ENCODE measurements around the gene GMPS. TPM values are rescaled to one million over a fixed set of nuclear protein-coding genes. Genes with fewer than 3 reads are reported as not detected.
"Not testable (repeated sequence)": the region's sequence is repeated elsewhere in the genome, so short reads cannot be mapped to it uniquely, and the experiment has no call there.

GMPS gene
- total RNA-seq, 2 experiments from 2014 or later: 106 to 111 TPM

DNA sequence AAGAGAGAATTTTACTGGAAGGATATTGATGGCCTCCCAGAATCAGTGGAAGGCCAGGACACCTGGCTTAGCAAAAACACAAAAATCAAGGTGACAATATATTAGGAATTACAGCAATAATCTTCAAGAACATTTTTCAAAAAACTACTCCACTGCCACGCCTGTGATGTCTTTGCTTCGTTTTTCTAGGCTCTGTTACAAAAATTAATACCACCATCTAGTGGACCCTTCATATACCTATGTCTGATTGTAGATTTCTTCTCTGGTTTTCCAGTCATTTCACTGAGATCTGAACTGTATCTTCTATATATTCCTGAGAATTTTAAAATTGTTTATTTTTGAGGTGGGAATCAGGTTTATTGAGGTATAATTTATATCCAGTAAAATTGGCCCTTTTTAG, 10.6 kb upstream of the GMPS start:
- Mint-ChIP-seq H3K4me3 (no peak overlapping the region), H3K27me3 (no peaks in the 10 kb centered on the region), H3K36me3 (ENCODE audit: low read depth) (peaks cover 7% of the 10 kb centered on the region), H3K27ac (peak overlapping the region; percentile 14), H3K4me1 (peaks cover 44% of the 10 kb centered on the region), H3K9me3 (peaks cover 6% of the 10 kb centered on the region)
- ChIA-PET CTCF (no interaction called here), POLR2A (interaction anchor here (3.5 kb wide), 1 partner anchor 11 kb away, joined by 33 read pairs; the partner anchor contains the start of gene GMPS)
- no peak for DNase-seq

DNA sequence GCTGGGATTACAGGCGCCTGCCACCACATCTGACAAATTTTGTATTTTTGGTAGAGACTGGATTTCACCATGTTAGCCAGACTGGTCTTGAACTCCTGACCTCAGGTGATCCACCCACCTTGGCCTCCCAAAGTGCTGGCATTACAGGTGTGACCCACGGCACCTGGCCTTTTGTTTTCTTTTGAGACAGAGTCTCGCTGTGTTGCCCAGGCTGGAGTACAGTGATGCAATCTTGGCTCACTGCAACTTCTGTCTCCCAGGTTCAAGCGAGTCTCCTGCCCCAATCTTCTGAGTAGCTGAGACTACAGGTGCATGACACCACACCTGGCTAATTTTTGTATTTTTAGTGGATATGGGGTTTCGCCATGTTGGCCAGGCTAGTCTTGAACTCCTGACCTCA, 10.0 kb upstream of the GMPS start:
- DNase-seq; H3K27me3 Mint-ChIP-seq; H3K9me3 Mint-ChIP-seq; H3K27ac Mint-ChIP-seq; H3K4me3 Mint-ChIP-seq; H3K36me3 Mint-ChIP-seq (ENCODE audit: low read depth); CTCF ChIA-PET: not testable (repeated sequence)
- POLR2A ChIA-PET: interaction anchor here (3.5 kb wide), 1 partner anchor 10 kb away, joined by 33 read pairs; the partner anchor contains the start of gene GMPS
- peaks cover 41% of the 10 kb centered on the region for H3K4me1 Mint-ChIP-seq

DNA sequence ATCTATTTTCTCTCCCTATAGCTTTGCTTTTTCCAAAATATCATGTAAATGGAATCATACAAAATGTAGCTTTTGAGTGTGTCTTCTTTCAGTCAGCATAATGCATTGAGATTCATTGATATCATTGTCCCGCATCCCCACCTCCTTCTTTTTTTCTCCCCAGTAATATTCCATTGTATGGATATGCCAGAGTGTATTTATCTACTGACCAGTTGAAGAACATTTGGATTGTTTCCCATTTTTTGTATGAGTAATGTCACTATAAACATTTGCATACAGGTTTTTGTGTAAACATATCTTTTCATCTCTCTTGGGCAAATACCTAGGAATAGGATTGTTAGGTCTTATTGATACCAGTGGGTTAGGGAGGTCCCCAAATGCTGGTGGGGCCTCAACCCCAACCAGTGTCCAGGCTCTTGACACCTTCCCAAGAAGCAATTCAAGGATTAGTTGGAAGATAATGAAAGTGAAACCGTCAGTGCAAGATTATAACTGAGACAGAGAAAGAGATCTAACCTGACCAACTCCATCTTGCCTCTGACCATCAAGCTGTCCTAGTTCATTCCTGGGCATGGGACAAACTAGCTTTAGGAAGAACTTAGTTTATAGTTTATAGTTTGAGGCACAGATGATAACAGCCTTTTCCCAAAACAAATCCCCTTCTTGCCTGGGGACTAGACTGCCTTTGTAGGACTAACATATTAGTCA, 8.8 kb upstream of the GMPS start:
- DNase-seq: no peak
- Mint-ChIP-seq H3K36me3 (ENCODE audit: low read depth) (peaks cover 5% of the 10 kb centered on the region), H3K9me3 (peaks cover 6% of the 10 kb centered on the region), H3K4me1 (peaks cover 39% of the 10 kb centered on the region), H3K27me3 (no peaks in the 10 kb centered on the region), H3K27ac (peak overlapping the region; percentile 90), H3K4me3 (no peak overlapping the region)
- POLR2A ChIA-PET: interaction anchor here (1.3 to 3.5 kb wide), 4 partner anchors 8 to 55 kb away, joined by 5 to 33 read pairs (median 19); partner anchors contain the start of genes C3orf33, GMPS and SLC33A1
- CTCF ChIA-PET: interaction anchor here (0.7 to 2.7 kb wide), 4 partner anchors 8 to 526 kb away, joined by 3 to 32 read pairs (median 8); partner anchors contain the start of genes C3orf33 and GMPS

DNA sequence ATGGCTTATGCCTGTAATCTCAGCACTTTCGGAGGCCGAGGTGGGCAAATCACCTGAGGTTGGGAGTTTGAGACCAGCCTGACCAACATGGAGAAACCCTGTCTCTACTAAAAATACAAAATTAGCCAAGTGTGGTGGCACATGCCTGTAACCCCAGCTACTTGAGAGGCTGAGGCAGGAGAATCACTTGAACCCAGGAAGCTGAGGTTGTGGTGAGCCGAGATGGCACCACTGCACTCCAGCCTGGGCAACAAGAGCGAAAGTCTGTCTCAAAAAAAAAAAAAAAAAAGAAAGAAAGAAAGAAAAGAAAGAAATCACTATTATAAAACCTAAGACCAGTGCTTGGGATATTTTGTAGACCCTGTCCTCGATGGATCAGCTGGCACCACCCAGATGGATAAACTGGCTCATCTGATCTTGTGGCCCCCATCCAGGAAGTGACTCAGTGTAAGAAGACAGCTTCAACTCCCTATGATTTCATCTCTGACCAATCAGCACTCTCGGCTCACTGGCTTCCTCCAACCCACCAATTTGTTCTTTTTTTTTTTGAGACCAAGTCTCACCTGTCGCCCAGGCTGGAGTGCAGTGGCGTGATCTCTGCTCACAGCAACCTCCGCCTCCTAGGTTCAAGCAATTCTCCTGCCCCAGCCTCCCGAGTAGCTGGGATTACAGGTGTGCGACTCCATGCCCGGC, 8.0 kb upstream of the GMPS start:
- Mint-ChIP-seq H3K4me1 (peaks cover 39% of the 10 kb centered on the region), H3K4me3 (peak overlapping the region; percentile 27), H3K27ac (peak overlapping the region; percentile 90)
- not testable (repeated sequence) for H3K36me3 Mint-ChIP-seq (ENCODE audit: low read depth); H3K9me3 Mint-ChIP-seq; H3K27me3 Mint-ChIP-seq
- peak; percentile 80 for DNase-seq
- POLR2A ChIA-PET: interaction anchor here (1.3 to 3.5 kb wide), 4 partner anchors 8 to 56 kb away, joined by 5 to 33 read pairs (median 19); partner anchors contain the start of genes C3orf33, GMPS and SLC33A1
- CTCF ChIA-PET: interaction anchor here (0.7 to 2.7 kb wide), 5 partner anchors 8 to 527 kb away, joined by 3 to 32 read pairs (median 3); partner anchors contain the start of genes C3orf33 and GMPS

DNA sequence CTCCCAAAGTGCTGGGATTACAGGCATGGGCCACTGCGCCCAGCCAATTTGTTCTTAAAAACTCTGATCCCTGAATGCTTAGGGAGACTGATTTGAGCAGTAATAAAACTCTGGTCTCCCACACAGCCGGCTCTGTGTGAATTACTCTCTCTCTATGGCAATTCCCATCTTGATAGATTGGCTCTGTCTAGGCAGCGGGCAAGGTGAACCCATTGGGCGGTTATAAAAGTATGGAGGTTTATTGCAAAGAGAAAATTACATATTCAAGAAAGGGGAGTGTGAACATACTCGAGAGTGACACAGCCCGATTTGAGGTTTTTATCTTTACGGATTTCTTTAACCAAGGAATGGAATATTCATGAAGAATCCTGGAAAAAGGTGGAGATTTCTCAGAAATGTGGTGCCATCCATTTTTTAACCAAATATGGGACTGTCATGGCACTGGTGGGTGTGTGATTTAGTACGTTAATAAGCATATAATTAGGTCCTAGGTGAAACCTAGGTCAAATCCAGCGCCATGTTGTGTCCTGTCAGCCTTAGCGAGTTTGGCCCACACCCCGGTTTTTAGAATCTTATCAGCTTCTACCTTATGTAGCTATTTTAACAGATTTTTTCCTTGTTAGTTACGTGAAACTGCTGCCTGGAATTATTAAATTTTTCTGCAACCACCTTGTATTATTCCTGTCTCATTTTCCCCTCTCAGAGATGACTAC, 7.2 kb upstream of the GMPS start:
- DNase-seq: no peak
- Mint-ChIP-seq H3K36me3 (ENCODE audit: low read depth) (peaks cover 5% of the 10 kb centered on the region), H3K4me3 (no peak overlapping the region), H3K27ac (peak overlapping the region; percentile 90), H3K27me3 (no peaks in the 10 kb centered on the region), H3K9me3 (peaks cover 6% of the 10 kb centered on the region), H3K4me1 (peaks cover 39% of the 10 kb centered on the region)
- POLR2A ChIA-PET: interaction anchor here (2.3 to 3.5 kb wide), 3 partner anchors 8 to 57 kb away, joined by 10 to 33 read pairs (median 28); partner anchors contain the start of genes C3orf33, GMPS and SLC33A1
- CTCF ChIA-PET: interaction anchor here (0.9 to 2.7 kb wide), 2 partner anchors 21 to 57 kb away, joined by 3 to 32 read pairs; partner anchors contain the start of gene C3orf33

DNA sequence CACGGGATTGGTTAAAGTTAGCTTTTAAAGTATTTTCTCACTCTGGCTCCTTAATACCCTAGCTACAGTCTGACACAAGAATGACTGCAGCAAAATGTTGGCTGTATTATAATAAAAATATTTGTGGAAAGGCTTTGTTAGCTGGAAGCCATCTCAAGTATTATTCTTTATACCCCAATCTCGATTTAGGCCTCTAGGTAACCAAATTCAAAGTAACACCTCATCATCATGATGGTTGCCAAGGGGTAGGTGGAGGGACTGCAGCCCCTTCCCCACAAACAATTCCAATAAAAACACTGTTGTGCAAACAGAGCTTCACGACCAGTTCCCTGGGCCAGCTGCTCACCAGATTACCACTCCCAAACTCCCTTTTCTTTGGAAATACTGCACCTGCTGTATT, 759 bp upstream of the GMPS start:
- POLR2A ChIA-PET: interaction anchor here (0.7 to 6.3 kb wide), 13 partner anchors 8 to 1290 kb away, joined by 3 to 127 read pairs (median 4); partner anchors contain the start of genes C3orf33 and SLC33A1
- DNase-seq: no peak
- H3K4me1 Mint-ChIP-seq: peaks cover 28% of the 10 kb centered on the region
- H3K9me3 Mint-ChIP-seq: no peaks in the 10 kb centered on the region
- no peaks in the 10 kb centered on the region for H3K27me3 Mint-ChIP-seq
- peaks cover 9% of the 10 kb centered on the region for H3K36me3 Mint-ChIP-seq (ENCODE audit: low read depth)
- CTCF ChIA-PET: interaction anchor here (0.7 to 8.9 kb wide), 9 partner anchors 8 to 819 kb away, joined by 3 to 91 read pairs (median 5); partner anchors contain the start of genes C3orf33 and SLC33A1
- peak overlapping the region; percentile 84 for H3K4me3 Mint-ChIP-seq
- H3K27ac Mint-ChIP-seq: peak overlapping the region; percentile 91

DNA sequence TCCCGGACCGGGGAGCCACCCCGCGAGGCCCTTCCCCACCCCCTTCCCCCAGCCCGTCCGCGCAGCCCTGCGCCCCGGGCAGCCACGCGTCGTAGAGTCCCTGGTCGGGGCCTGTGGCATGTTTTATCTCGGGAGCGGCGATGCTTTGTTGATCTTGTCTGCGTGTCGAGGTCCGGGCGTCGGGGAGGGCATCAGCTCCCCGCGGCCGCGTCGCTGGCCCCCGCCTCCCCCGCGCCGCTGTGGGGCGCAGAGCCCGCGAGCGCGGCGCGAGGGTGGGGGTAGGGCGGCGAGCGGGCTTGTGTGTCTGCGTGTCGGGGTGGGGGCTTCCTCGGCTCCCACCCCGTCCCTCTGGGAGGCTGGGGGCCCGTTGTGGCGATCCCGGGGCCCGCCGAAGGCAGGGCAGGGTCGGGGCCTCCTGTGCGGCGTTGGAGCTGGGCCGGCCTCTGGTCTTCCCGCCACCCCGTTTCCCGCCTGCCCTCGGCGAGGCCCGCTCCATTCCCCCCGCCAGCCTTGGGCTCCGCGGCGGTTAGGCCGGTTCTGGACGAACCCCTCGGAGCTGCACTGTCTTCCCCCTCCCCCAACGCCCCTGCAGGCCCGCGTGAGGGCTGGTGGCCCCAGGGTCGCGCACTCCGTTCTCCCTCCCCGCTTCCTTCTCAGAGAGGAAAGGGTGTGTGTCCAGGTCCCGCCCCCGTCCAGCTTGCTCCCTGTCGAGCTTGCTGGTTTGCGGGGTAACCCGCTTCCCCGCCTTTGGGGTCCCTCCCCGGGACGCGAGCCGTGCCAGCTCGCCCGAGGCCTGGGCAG, 695 bp downstream of the GMPS start:
- peak; percentile 55 for DNase-seq
- peaks cover 9% of the 10 kb centered on the region for H3K36me3 Mint-ChIP-seq (ENCODE audit: low read depth)
- H3K4me3 Mint-ChIP-seq: peak overlapping the region; percentile 97
- ChIA-PET CTCF (interaction anchor here (0.6 to 8.9 kb wide), 7 partner anchors 9 to 123 kb away, joined by 3 to 91 read pairs (median 4); partner anchors contain the start of genes C3orf33 and SLC33A1), POLR2A (interaction anchor here (0.9 to 6.3 kb wide), 15 partner anchors 10 to 1546 kb away, joined by 3 to 127 read pairs (median 5); partner anchors contain the start of genes C3orf33, CCNL1 and SLC33A1)
- no peaks in the 10 kb centered on the region for H3K27me3 Mint-ChIP-seq
- H3K9me3 Mint-ChIP-seq: no peaks in the 10 kb centered on the region
- peak overlapping the region; percentile 91 for H3K27ac Mint-ChIP-seq
- H3K4me1 Mint-ChIP-seq: peaks cover 37% of the 10 kb centered on the region

DNA sequence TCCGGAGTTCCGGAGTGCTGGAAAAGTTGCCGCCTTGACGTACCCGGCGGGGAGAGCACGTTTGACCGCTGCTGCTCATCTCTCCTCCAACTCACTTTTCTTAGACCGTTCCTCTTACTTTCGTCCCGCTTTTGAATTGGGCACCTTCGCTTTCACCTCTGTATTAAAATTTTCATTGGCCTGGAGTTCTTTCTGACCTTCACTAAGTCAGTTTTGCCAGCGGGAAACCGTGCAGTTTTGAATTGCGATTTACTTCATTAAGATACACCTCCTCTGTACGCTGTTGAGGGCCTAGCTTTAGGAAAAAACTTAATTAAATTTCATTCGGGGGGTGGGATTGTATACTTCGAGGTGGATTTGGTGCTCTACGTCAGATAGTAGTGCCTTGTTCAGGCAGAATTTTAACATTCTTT, 1.3 kb downstream of the GMPS start:
- H3K27me3 Mint-ChIP-seq: no peaks in the 10 kb centered on the region
- CTCF ChIA-PET: interaction anchor here (0.6 to 8.9 kb wide), 8 partner anchors 7 to 122 kb away, joined by 3 to 91 read pairs (median 6); partner anchors contain the start of genes C3orf33 and SLC33A1
- H3K36me3 Mint-ChIP-seq (ENCODE audit: low read depth): peaks cover 9% of the 10 kb centered on the region
- H3K4me1 Mint-ChIP-seq: peaks cover 38% of the 10 kb centered on the region
- peak overlapping the region; percentile 91 for H3K27ac Mint-ChIP-seq
- DNase-seq: no peak
- no peaks in the 10 kb centered on the region for H3K9me3 Mint-ChIP-seq
- POLR2A ChIA-PET: interaction anchor here (0.7 to 6.3 kb wide), 14 partner anchors 10 to 1547 kb away, joined by 3 to 127 read pairs (median 5); partner anchors contain the start of genes C3orf33, CCNL1 and SLC33A1
- peak overlapping the region; percentile 97 for H3K4me3 Mint-ChIP-seq

DNA sequence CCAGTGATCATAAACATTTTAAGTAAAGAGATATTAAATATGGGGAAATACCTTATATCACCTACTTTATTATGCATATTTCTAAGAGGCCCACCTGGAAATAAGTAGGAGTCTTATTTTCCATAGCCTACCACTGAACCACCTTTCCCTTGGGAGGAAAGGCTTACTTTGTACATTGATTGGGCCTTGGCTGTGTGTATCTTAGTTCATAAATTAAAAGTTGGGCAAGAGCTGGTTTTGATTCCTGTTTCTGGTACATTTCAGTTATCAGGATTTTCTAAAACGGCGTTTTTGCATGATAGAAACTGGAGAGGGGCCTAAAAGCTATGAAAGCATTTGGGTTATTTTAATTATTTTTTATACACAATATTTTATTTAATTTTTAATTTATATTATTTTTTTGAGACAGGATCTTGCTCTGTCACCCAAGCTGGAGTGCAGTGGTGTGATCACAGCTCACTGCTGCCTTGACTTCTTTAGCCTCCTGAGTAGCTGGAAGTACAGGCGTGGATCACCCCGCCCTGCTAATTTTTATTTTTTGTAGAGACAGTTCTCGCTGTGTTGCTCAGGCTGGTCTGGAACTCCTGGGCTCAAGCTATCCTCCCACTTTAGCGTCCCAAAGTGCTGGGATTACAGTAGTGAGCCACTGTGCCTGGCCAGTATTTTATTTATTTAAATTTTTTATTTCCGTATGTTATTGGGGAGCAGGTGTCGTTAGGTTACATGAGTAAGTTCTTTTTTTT, 2.6 kb downstream of the GMPS start:
- POLR2A ChIA-PET: interaction anchor here (0.6 to 6.3 kb wide), 4 partner anchors 16 to 67 kb away, joined by 3 to 127 read pairs (median 4); partner anchors contain the start of genes C3orf33 and SLC33A1
- H3K27ac Mint-ChIP-seq: no peak overlapping the region
- peaks cover 12% of the 10 kb centered on the region for H3K36me3 Mint-ChIP-seq (ENCODE audit: low read depth)
- H3K27me3 Mint-ChIP-seq: no peaks in the 10 kb centered on the region
- CTCF ChIA-PET: interaction anchor here (1.1 to 8.9 kb wide), 4 partner anchors 9 to 67 kb away, joined by 5 to 91 read pairs (median 10); partner anchors contain the start of genes C3orf33 and SLC33A1
- H3K9me3 Mint-ChIP-seq: no peaks in the 10 kb centered on the region
- DNase-seq: no peak
- H3K4me1 Mint-ChIP-seq: peaks cover 45% of the 10 kb centered on the region
- no peak overlapping the region for H3K4me3 Mint-ChIP-seq

DNA sequence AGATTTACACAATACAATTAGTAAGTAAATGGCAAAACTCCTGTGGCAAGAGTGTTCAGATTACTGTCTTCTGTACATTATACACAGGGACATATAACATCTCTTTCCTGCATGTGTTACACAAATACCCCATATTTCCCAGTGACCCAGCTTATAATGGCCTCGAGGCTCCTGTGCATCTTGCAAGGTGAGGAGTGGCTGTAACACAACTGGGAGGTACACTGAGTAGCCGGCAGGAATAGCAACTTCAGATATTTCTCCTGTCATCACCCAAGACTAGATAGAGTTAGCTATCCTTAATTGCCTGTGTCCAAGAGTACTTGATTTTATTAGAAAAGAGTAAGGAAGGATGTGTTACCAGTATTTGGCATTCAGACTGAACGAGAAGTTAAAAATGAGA, 5.6 kb downstream of the GMPS start:
- Mint-ChIP-seq H3K27ac (no peak overlapping the region), H3K4me3 (no peak overlapping the region), H3K4me1 (peaks cover 58% of the 10 kb centered on the region), H3K36me3 (ENCODE audit: low read depth) (peaks cover 12% of the 10 kb centered on the region), H3K9me3 (no peaks in the 10 kb centered on the region), H3K27me3 (no peaks in the 10 kb centered on the region)
- POLR2A ChIA-PET: no interaction called here
- CTCF ChIA-PET: no interaction called here
- no peak for DNase-seq

DNA sequence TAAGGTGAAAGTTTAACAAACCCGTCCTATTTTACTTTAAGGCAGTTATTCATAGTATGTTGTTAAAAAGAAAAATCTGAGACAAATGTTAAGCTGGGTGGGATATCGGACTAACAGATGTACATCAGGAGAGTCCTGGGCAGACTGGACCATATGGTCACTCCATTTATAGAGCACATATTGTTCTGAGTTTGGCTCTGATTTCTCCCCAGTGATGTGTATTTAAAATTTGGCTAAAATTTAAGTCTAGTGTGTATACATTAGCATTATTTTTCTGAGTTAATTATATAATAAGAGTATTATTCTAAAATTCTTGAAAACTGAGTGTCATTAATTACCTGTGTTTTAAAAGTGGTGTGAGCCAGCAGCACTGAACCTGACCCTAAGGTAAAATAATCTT, 6.1 kb downstream of the GMPS start:
- H3K27ac Mint-ChIP-seq: no peak overlapping the region
- no peak for DNase-seq
- no peak overlapping the region for H3K4me3 Mint-ChIP-seq
- H3K36me3 Mint-ChIP-seq (ENCODE audit: low read depth): peaks cover 12% of the 10 kb centered on the region
- ChIA-PET CTCF (no interaction called here), POLR2A (no interaction called here)
- H3K27me3 Mint-ChIP-seq: no peaks in the 10 kb centered on the region
- H3K4me1 Mint-ChIP-seq: peaks cover 60% of the 10 kb centered on the region
- no peaks in the 10 kb centered on the region for H3K9me3 Mint-ChIP-seq

Data from activated CD4-positive, alpha-beta memory T cell treated with anti-CD3 and anti-CD28 coated beads, Interleukin-2, amount 10 ng/mL, durations not matched to agents 7 days and 5 days (primary cell).